Sigmoid colon (tissue), 7 donors: Measurements from ENCODE around the gene CDKL2. TPM values are rescaled to one million over a fixed set of nuclear protein-coding genes. Genes with fewer than 3 reads are reported as not detected.

ENCODE experiments used
- DNase-seq: peaks from one replicate; pipeline ENCODE4 v3.0.0-alpha.2; 2019
- H3K27ac ChIP-seq, 4 donors: fragments of 200-600 bp; sonication (generic); one replicate each; pipeline ENCODE4 v1.5.1; 2016 to 2019; ENCODE audit warnings: mild to moderate bottlenecking in 1 of 4
- H3K27me3 ChIP-seq, 3 donors: fragments of 200-600 bp; sonication (generic); one replicate each; pipeline ENCODE4 v1.5.1; 2019; ENCODE audit warnings: mild to moderate bottlenecking in 1 of 3
- H3K36me3 ChIP-seq, 4 donors: fragments of 200-600 bp; sonication (generic); one replicate each; pipeline ENCODE4 v1.5.1; 2016 to 2019
- H3K4me1 ChIP-seq, 4 donors: fragments of 200-600 bp; sonication (generic); one replicate each; pipeline ENCODE4 v1.5.1; 2017 to 2019
- H3K4me3 ChIP-seq, 4 donors: fragments of 200-600 bp; sonication (generic); one replicate each; pipeline ENCODE4 v1.5.1; 2017 to 2019; ENCODE audit warnings: mild to moderate bottlenecking in 2 of 4, moderate library complexity in 1 of 4
- H3K9me3 ChIP-seq, 4 donors: fragments of 200-600 bp in 3 of 4; sonication (generic) in 3 of 4; one replicate each; pipeline versions ENCODE4 v1.5.1 to v1.6.1; 2013 to 2019
- CTCF ChIP-seq, 4 experiments: fragments of 450-650 bp in 3 of 4; fragments of 200-600 bp in 1 of 4; IDR thresholded peaks; one replicate each; pipeline ENCODE4 v1.5.1; 2016 to 2019; ENCODE audit warnings: antibody characterized with exemption in 4 of 4, mild to moderate bottlenecking in 3 of 4, moderate library complexity in 2 of 4
- EP300 ChIP-seq, 4 donors: sonication (generic); formaldehyde crosslinking; IDR thresholded peaks; one replicate each; pipeline ENCODE4 v1.6.1; 2017; ENCODE audit warnings: antibody characterized with exemption in 4 of 4
- POLR2A ChIP-seq, 2 donors: fragments of 450-650 bp; IDR thresholded peaks; one replicate each; pipeline ENCODE4 v1.6.1; 2016; ENCODE audit warnings: antibody characterized with exemption in 2 of 2, mild to moderate bottlenecking in 2 of 2, moderate library complexity in 2 of 2
- POLR2AphosphoS5 ChIP-seq, 4 donors: sonication (generic); formaldehyde crosslinking; IDR thresholded peaks; one replicate each; pipeline ENCODE4 v1.6.1; 2017; ENCODE audit warnings: antibody characterized with exemption in 4 of 4
- WGBS, 2 donors: extraction: QIAGEN DNeasy Blood & Tissue Kit; methylation state at CpG; one replicate each; pipeline ENCODE4 v1.1.7; 2013; 5-methylcytosine and 5-hydroxymethylcytosine counted together
- intact Hi-C: fragments of 100-400 bp; cut with DNase I; formaldehyde crosslinking; loops from one replicate; pipeline ENCODE4 v1.15.1; 2023
- polyA plus RNA-seq, 3 donors: library from polyadenylated mRNA; stranded (reverse); fragments of 200-250 nt; gene quantifications; one replicate each; pipeline ENCODE4 v1.2.3, GENCODE V29; 2013
- total RNA-seq, 4 donors: library from RNA; depleted of rRNA; stranded (reverse); fragments of >200 nt; gene quantifications; one replicate each; pipeline ENCODE4 v1.1.0, GENCODE V29; 2016
- donor health status: healthy with polysubstance abuse.
- donor health status: Bipolar disorder and iron deficiency.
- donor health status: healthy.

CDKL2 gene
- total and polyA plus RNA-seq, 7 donors: 0.42 to 11.9 (median 2.5) TPM; not detected in 2

- 89 to 92% methylated on average over 8 of the region's 8 CpGs for WGBS, 2 donors
- DNase-seq: no peak
- no peaks in the 10 kb centered on the region for H3K4me1 ChIP-seq
- intact Hi-C loops: no loop called here
- TF ChIP-seq POLR2AphosphoS5 (IDR thresholded peaks at IDR 0.05) (no peak), EP300 (IDR thresholded peaks at IDR 0.05) (no peak), POLR2A (IDR thresholded peaks at IDR 0.05) (no peak), CTCF (IDR thresholded peaks at IDR 0.05) (no peak)
- H3K27me3 ChIP-seq: no peaks in the 10 kb centered on the region
- no peaks in the 10 kb centered on the region for H3K9me3 ChIP-seq
- no peak overlapping the region for H3K27ac ChIP-seq
- H3K36me3 ChIP-seq: no peaks in the 10 kb centered on the region
- H3K4me3 ChIP-seq: no peak overlapping the region
These were observed 72.6 kb downstream of the CDKL2 start for GRCh38 chr4:75557696-75558095.

GRCh38 chr4:75555294-75556164 is 74.8 kb downstream of the CDKL2 start, which contains the start of gene ODAPH:
Gene ODAPH, plus strand, starts transcription at chr4:75556066. Its CDS starts 17 bp downstream, at chr4:75556083.
- intact Hi-C loops: no loop called here
- Histone ChIP-seq H3K4me1 (no peaks in the 10 kb centered on the region), H3K27ac (no peak within 1 kb of the TSS), H3K9me3 (no peaks in the 10 kb centered on the region), H3K36me3 (no peaks in the 10 kb centered on the region), H3K27me3 (no peaks in the 10 kb centered on the region), H3K4me3 (no peak within 1 kb of the TSS)
- TF ChIP-seq CTCF (IDR thresholded peaks at IDR 0.05) (no peak), POLR2A (IDR thresholded peaks at IDR 0.05) (no peak), POLR2AphosphoS5 (IDR thresholded peaks at IDR 0.05) (no peak), EP300 (IDR thresholded peaks at IDR 0.05) (no peak)
- WGBS, 2 donors: 65% methylated on average over 9 of the region's 9 CpGs
- no peak for DNase-seq

- H3K9me3 ChIP-seq: no peaks in the 10 kb centered on the region
- TF ChIP-seq POLR2A (IDR thresholded peaks at IDR 0.05) (no peak), EP300 (IDR thresholded peaks at IDR 0.05) (no peak), POLR2AphosphoS5 (IDR thresholded peaks at IDR 0.05) (no peak), CTCF (IDR thresholded peaks at IDR 0.05) (no peak)
- no peak for DNase-seq
- no peak overlapping the region for H3K4me3 ChIP-seq
- no peaks in the 10 kb centered on the region for H3K36me3 ChIP-seq
- intact Hi-C loops: no loop called here
- no peaks in the 10 kb centered on the region for H3K4me1 ChIP-seq
- H3K27ac ChIP-seq: no peak overlapping the region
- no peaks in the 10 kb centered on the region for H3K27me3 ChIP-seq
These were observed 77.9 kb downstream of the CDKL2 start for GRCh38 chr4:75552452-75552851.

- intact Hi-C loops: no loop called here
- no peak for DNase-seq
- no peak overlapping the region for H3K4me3 ChIP-seq
- H3K9me3 ChIP-seq: no peaks in the 10 kb centered on the region
- H3K4me1 ChIP-seq: no peaks in the 10 kb centered on the region
- peaks cover 0 to 15% (median 0%) of the 10 kb centered on the region in 4 donors for H3K36me3 ChIP-seq
- TF ChIP-seq POLR2AphosphoS5 (IDR thresholded peaks at IDR 0.05) (no peak), CTCF (IDR thresholded peaks at IDR 0.05) (no peak), EP300 (IDR thresholded peaks at IDR 0.05) (no peak), POLR2A (IDR thresholded peaks at IDR 0.05) (no peak)
- no peak overlapping the region for H3K27ac ChIP-seq
- WGBS, 2 donors: 94 to 96% methylated on average over 2 of the region's 2 CpGs
- H3K27me3 ChIP-seq: no peaks in the 10 kb centered on the region
These were observed 81.3 kb downstream of the CDKL2 start for GRCh38 chr4:75549019-75549418.
